Measurements from ENCODE around the gene SLC16A11. TPM values are rescaled to one million over a fixed set of nuclear protein-coding genes. Genes with fewer than 3 reads are reported as not detected.

Gene SLC16A11
- total RNA-seq, 1 experiment from 2014 or later: 0.48 TPM

GRCh38 chr17:7014995-7015958 lies 28.6 kb downstream of the SLC16A11 start (continued):
- no peak for TF ChIP-seq ZNF532 (CRISPR knock-in tag; IDR thresholded peaks at IDR 0.05; ENCODE audit: borderline replicate concordance)
- TF ChIP-seq PRDM15 (CRISPR knock-in tag; IDR thresholded peaks at IDR 0.05): no peak
- no peak for TF ChIP-seq SOX15 (CRISPR knock-in tag; IDR thresholded peaks at IDR 0.05)
- TF ChIP-seq SP1 (CRISPR knock-in tag; conservative IDR thresholded peaks at IDR 0.05): peak; percentile 17; the same call in 1 of the 2 replicates
- TF ChIP-seq ZNF416 (CRISPR knock-in tag; IDR thresholded peaks at IDR 0.05): peak; percentile 25; the same call in 1 of the 2 replicates
- TF ChIP-seq, protein P1, sequence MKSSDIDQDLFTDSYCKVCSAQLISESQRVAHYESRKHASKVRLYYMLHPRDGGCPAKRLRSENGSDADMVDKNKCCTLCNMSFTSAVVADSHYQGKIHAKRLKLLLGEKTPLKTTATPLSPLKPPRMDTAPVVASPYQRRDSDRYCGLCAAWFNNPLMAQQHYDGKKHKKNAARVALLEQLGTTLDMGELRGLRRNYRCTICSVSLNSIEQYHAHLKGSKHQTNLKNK (CRISPR knock-in tag; IDR thresholded peaks at IDR 0.05): no peak
- TF ChIP-seq ESRRA (CRISPR knock-in tag; IDR thresholded peaks at IDR 0.05; ENCODE audit: borderline replicate concordance): no peak
- no peak for TF ChIP-seq AFF4 (CRISPR knock-in tag; IDR thresholded peaks at IDR 0.05; ENCODE audit: borderline replicate concordance)
- peak; percentile 70 for TF ChIP-seq ZNF121 (CRISPR knock-in tag; IDR thresholded peaks at IDR 0.05)

- peaks cover 9% of the 10 kb centered on the region for H3K36me3 Mint-ChIP-seq
- no peaks in the 10 kb centered on the region for H3K9me3 Mint-ChIP-seq
- ATAC-seq (peak; percentile 93), DNase-seq (ENCODE audit: low spot score) (peak; percentile 94)
- ChIA-PET CTCF (interaction anchor here (0.7 to 1.6 kb wide), 8 partner anchors 9 to 301 kb away, joined by 3 to 7 read pairs (median 5); partner anchors contain the start of genes ALOX12, SLC13A5 and SLC16A13), POLR2A (interaction anchor here (1.1 kb wide), 1 partner anchor 21 kb away, joined by 4 read pairs; the partner anchor contains the start of gene SLC16A13)
- peaks cover 3% of the 10 kb centered on the region; the same call in 1 of the 2 replicates for H3K27me3 Mint-ChIP-seq (ENCODE audit: low read depth)
- H3K4me3 Mint-ChIP-seq: peak overlapping the region; percentile 97
- peak overlapping the region; percentile 97 for H3K27ac Mint-ChIP-seq
- peaks cover 41% of the 10 kb centered on the region for H3K4me1 Mint-ChIP-seq
- TF ChIP-seq AFF4 (CRISPR knock-in tag; IDR thresholded peaks at IDR 0.05; ENCODE audit: borderline replicate concordance): 0 out of 2 replicates have a peak, but pooled peaks have one; percentile 64
- no peak for TF ChIP-seq TEAD4 (CRISPR knock-in tag; IDR thresholded peaks at IDR 0.05)
- TF ChIP-seq, protein P2, sequence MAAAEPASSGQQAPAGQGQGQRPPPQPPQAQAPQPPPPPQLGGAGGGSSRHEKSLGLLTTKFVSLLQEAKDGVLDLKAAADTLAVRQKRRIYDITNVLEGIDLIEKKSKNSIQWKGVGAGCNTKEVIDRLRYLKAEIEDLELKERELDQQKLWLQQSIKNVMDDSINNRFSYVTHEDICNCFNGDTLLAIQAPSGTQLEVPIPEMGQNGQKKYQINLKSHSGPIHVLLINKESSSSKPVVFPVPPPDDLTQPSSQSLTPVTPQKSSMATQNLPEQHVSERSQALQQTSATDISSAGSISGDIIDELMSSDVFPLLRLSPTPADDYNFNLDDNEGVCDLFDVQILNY (CRISPR knock-in tag; IDR thresholded peaks at IDR 0.05): peak; percentile 52; the same call in 1 of the 2 replicates
- TF ChIP-seq ESRRA (CRISPR knock-in tag; IDR thresholded peaks at IDR 0.05; ENCODE audit: borderline replicate concordance): 0 out of 2 replicates have a peak, but pooled peaks have one; percentile 16
- peak; percentile 69; the same call in 1 of the 2 replicates for TF ChIP-seq CBFB (CRISPR knock-in tag; IDR thresholded peaks at IDR 0.05; ENCODE audit: low read depth)
- no peak for TF ChIP-seq FOXJ3 (CRISPR knock-in tag; IDR thresholded peaks at IDR 0.05; ENCODE audit: borderline replicate concordance)
These were observed 29.5 kb downstream of the SLC16A11 start for GRCh38 chr17:7014261-7014994.
